HepG2 (cell line): ENCODE results near the gene ZNF23. TPM values are rescaled to one million over a fixed set of nuclear protein-coding genes. Genes with fewer than 3 reads are reported as not detected.

Source experiments
- ATAC-seq: fragments of 200-7000 bp; cut with Tn5 transposase; 3 replicates; pipeline ENCODE4 v1.9.1; 2020; ENCODE audit warnings: mild to moderate bottlenecking, moderate library complexity
- BruUV-seq: library from RNA; stranded (reverse); fragments of 400-500 nt; replicated peaks from 2 replicates; lab custom pipeline; 2021; lab: Mats Ljungman, UMichigan
- CTCF ChIA-PET: fragments of 300-600 bp; formaldehyde crosslinking; extraction: SDS; loops from one replicate; lab custom pipeline; 2021; ENCODE audit warnings: low total read pairs, inconsistent platforms, low intra/inter-chr PET ratio; lab: Yijun Ruan, JAX
- POLR2A ChIA-PET: fragments of 350-600 bp; sonication (Branson Sonifier 250); formaldehyde crosslinking; loops from one replicate; lab custom pipeline; 2020; ENCODE audit warnings: antibody characterized with exemption, inconsistent platforms; lab: Yijun Ruan, JAX
- DNase-seq: peaks from one replicate; pipeline ENCODE4 v3.0.0-alpha.2; 2015; ENCODE audit warnings: low spot score
- FAIRE-seq: peaks from 3 replicates; lab custom pipeline; 2011; peaks lifted over from hg19 to GRCh38; lab: Jason Lieb, UNC
- H2AFZ ChIP-seq: one replicate; pipeline ENCODE4 v1.6.1; 2011; ENCODE audit warnings: low read length, inconsistent platforms
- H3K27ac ChIP-seq: fragments of 300-600 bp; 3 replicates; pipeline ENCODE4 v1.8.0; 2011; ENCODE audit warnings: mixed run types, mild to moderate bottlenecking, mixed read lengths, low read length, inconsistent platforms; ENCODE audit not compliant: insufficient read depth; ENCODE audit errors: extremely low read length
- H3K27me3 ChIP-seq, 2 experiments: fragments of 200-600 bp in 1 of 2; 2 replicates in 1 of 2; 3 replicates in 1 of 2; pipeline versions ENCODE4 v1.6.0 to v1.8.0; 2011; ENCODE audit warnings: low read length in 2 of 2, mild to moderate bottlenecking in 2 of 2, moderate library complexity in 2 of 2, inconsistent platforms in 1 of 2; ENCODE audit not compliant: insufficient read depth in 2 of 2, control insufficient read depth in 1 of 2
- H3K36me3 ChIP-seq, 2 experiments: fragments of 200-600 bp in 1 of 2; replicated peaks in 1 of 2; 2 replicates in 1 of 2; 3 replicates in 1 of 2; pipeline versions ENCODE4 v1.5.1 to v1.8.0; 2011; ENCODE audit warnings: low read length in 2 of 2, inconsistent platforms in 1 of 2; ENCODE audit not compliant: insufficient read depth in 2 of 2, control insufficient read depth in 1 of 2
- H3K4me1 ChIP-seq: 2 replicates; pipeline ENCODE4 v1.5.1; 2012; ENCODE audit warnings: low read length, inconsistent platforms; ENCODE audit not compliant: insufficient read depth
- H3K4me2 ChIP-seq: 2 replicates; pipeline ENCODE4 v1.6.0; 2011; ENCODE audit warnings: low read depth, low read length, inconsistent platforms
- H3K4me3 ChIP-seq, 3 experiments: fragments of 200-600 bp in 1 of 3; sonication (generic), shearing (Covaris generic) in 1 of 3; replicated peaks in 1 of 3; 2 replicates each; pipeline ENCODE4 v1.5.1; 2011 to 2016; ENCODE audit warnings: low read length in 3 of 3, inconsistent platforms in 2 of 3, low read depth in 2 of 3, mild to moderate bottlenecking in 2 of 3, control low read depth in 1 of 3, mixed read lengths in 1 of 3; ENCODE audit not compliant: insufficient read depth in 1 of 3
- H3K79me2 ChIP-seq: one replicate; pipeline ENCODE4 v1.6.1; 2011; ENCODE audit warnings: low read length, inconsistent platforms; ENCODE audit not compliant: insufficient read depth
- H3K9ac ChIP-seq: 2 replicates; pipeline ENCODE4 v1.6.0; 2011; ENCODE audit warnings: mild to moderate bottlenecking, low read depth, low read length, inconsistent platforms; ENCODE audit not compliant: insufficient read depth
- H3K9me3 ChIP-seq: 2 replicates; pipeline ENCODE4 v1.5.1; 2012; ENCODE audit warnings: mild to moderate bottlenecking, low read length
- H4K20me1 ChIP-seq: 2 replicates; pipeline ENCODE4 v1.6.0; 2011; ENCODE audit warnings: inconsistent platforms, mild to moderate bottlenecking, low read length, moderate library complexity; ENCODE audit not compliant: insufficient read depth
- CREB1 ChIP-seq, 2 experiments: fragments of 450-650 bp in 1 of 2; IDR thresholded peaks; 2 replicates each; pipeline ENCODE4 v1.6.1; 2016 to 2017; ENCODE audit warnings: control low read depth in 1 of 2, mild to moderate bottlenecking in 1 of 2, missing compliant biosample characterization in 1 of 2, missing genetic modification characterization in 1 of 2
- ELF3 ChIP-seq: IDR thresholded peaks from 2 replicates; pipeline ENCODE4 v1.6.1; 2016; ENCODE audit warnings: missing genetic modification reagents, missing compliant biosample characterization
- IKZF4 ChIP-seq: sonication (generic); formaldehyde crosslinking; IDR thresholded peaks from 2 replicates; pipeline ENCODE4 v1.5.1; 2020; ENCODE audit warnings: borderline replicate concordance, mild to moderate bottlenecking, low read depth, missing genetic modification reagents; ENCODE audit errors: not compliant biosample characterization
- NCOR1 ChIP-seq: fragments of 200-600 bp; sonication (generic); IDR thresholded peaks from 2 replicates; pipeline ENCODE4 v1.7.0; 2017; ENCODE audit warnings: antibody characterized with exemption, low read length, borderline replicate concordance
- NFYB ChIP-seq: sonication (generic); formaldehyde crosslinking; IDR thresholded peaks from 2 replicates; pipeline ENCODE4 v1.4.0; 2020; ENCODE audit warnings: missing genetic modification reagents
- SAFB2 ChIP-seq: sonication (generic); formaldehyde crosslinking; IDR thresholded peaks from 2 replicates; pipeline ENCODE4 v1.5.1; 2020; ENCODE audit warnings: missing genetic modification reagents, low read depth, mild to moderate bottlenecking, borderline replicate concordance
- SIX4 ChIP-seq: sonication (generic); formaldehyde crosslinking; IDR thresholded peaks from 2 replicates; pipeline ENCODE4 v1.4.0; 2020; ENCODE audit warnings: missing genetic modification reagents
- TBL1XR1 ChIP-seq: fragments of 150-350 bp; IDR thresholded peaks from 2 replicates; pipeline ENCODE4 v1.6.1; 2014; ENCODE audit warnings: borderline replicate concordance, low read length; ENCODE audit not compliant: partially characterized antibody
- ZNF121 ChIP-seq: sonication (generic); formaldehyde crosslinking; IDR thresholded peaks from 2 replicates; pipeline ENCODE4 v1.5.0; 2020; ENCODE audit warnings: mild to moderate bottlenecking, missing genetic modification reagents
- ZNF232 ChIP-seq: sonication (generic); formaldehyde crosslinking; IDR thresholded peaks from 2 replicates; pipeline ENCODE4 v1.4.0; 2020; ENCODE audit warnings: missing genetic modification reagents, borderline replicate concordance
- ZNF30 ChIP-seq: sonication (generic); formaldehyde crosslinking; IDR thresholded peaks from 2 replicates; pipeline ENCODE4 v1.5.0; 2020; ENCODE audit warnings: mild to moderate bottlenecking, missing genetic modification reagents
- ZNF7 ChIP-seq: IDR thresholded peaks from 2 replicates; pipeline ENCODE4 v1.6.1; 2016; ENCODE audit warnings: missing biosample characterization, missing genetic modification reagents
- ZNF761 ChIP-seq: sonication (generic); formaldehyde crosslinking; conservative IDR thresholded peaks from 2 replicates; pipeline ENCODE4 v1.4.0; 2020; ENCODE audit warnings: mild to moderate bottlenecking, missing genetic modification reagents
- WGBS: methylation state at CpG from one replicate; pipeline ENCODE4 v1.1.6; 2017; ENCODE audit warnings: low lambda C conversion rate; 5-methylcytosine and 5-hydroxymethylcytosine counted together
- in situ Hi-C: cut with HindIII; loops from 2 replicates; pipeline ENCODE4 v1.10.0; 2017; ENCODE audit warnings: low pct_unique_long_range_greater_than_20kb; ENCODE audit not compliant: extremely low pct_ligation_motif_present
- intact Hi-C: fragments of 100-400 bp; cut with micrococcal nuclease; formaldehyde crosslinking; loops from one replicate; pipeline ENCODE4 v1.10.0; 2022; ENCODE audit not compliant: unreplicated experiment
- polyA plus RNA-seq, 8 experiments: library from polyadenylated mRNA; depleted of rRNA in 3 of 8; stranded (reverse) in 7 of 8; unstranded in 1 of 8; fragments of >200 nt; fragmentation: Illumina TruSeq in 4 of 8; extraction: Trizol in 4 of 8; gene quantifications; 2 replicates each; pipeline versions ENCODE4 v1.2.1 to v1.2.3, GENCODE V29; 2011 to 2016; ENCODE audit warnings: low read depth in 4 of 8, missing spikeins in 1 of 8, mixed read lengths in 1 of 8; ENCODE audit not compliant: insufficient read depth in 1 of 8
- total RNA-seq, 5 experiments: library from RNA; depleted of rRNA; stranded (reverse); fragments of >200 nt; fragmentation: Illumina TruSeq; extraction: Trizol; gene quantifications; 2 replicates each; pipeline ENCODE4 v1.2.3, GENCODE V29; 2016; ENCODE audit warnings: low read depth in 1 of 5
- TF ChIP-seq, protein P1 (sequence below): sonication (generic); formaldehyde crosslinking; IDR thresholded peaks from 2 replicates; pipeline ENCODE4 v1.8.1; 2022; ENCODE audit warnings: low read depth, mild to moderate bottlenecking, missing genetic modification reagents

Gene ZNF23
- total and polyA plus RNA-seq, 2 of the 13 experiments (the other 11 are each of a cell fraction or from before 2014, with no cell fraction given), result 8.6 to 12.2 TPM

DNA sequence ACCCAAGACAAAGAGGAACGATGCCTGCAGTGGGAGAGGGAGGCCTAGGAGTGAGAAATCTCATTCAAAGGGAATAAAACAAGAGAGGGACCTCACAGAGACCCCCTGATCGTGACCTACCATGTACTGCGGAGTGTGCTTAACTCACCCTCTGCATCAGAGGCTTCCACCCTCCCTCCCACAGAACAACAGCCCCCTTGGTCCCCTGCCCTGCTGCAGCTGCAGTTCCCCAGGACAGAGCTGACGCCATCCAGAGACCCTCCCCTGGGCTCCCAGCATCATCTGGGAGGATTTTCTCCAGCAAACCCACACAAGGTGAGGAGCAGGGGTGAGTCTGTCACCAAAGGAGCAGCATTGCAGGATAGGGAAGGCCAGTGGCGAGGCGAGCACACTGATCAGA, 60.0 kb downstream of the ZNF23 start:
- Histone ChIP-seq H3K4me1 (peaks cover under 1% of the 10 kb centered on the region; the same call in 1 of the 2 replicates), H3K9ac (no peak overlapping the region), H2AFZ (no peak overlapping the region), H3K4me2 (no peak overlapping the region), H3K4me3 (no peak overlapping the region), H3K27me3 (peaks cover 8 to 70% of the 10 kb centered on the region in 2 experiments), H3K9me3 (no peaks in the 10 kb centered on the region), H3K27ac (no peak overlapping the region), H4K20me1 (no peaks in the 10 kb centered on the region), H3K36me3 (no peaks in the 10 kb centered on the region), H3K79me2 (no peaks in the 10 kb centered on the region)
- in situ Hi-C loops, result no loop called here
- WGBS, result 20% methylated on average over 6 of the region's 6 CpGs
- intact Hi-C loops, result no loop called here
- ATAC-seq (no peak), FAIRE-seq (no peak), DNase-seq (no peak)
- CTCF ChIA-PET, result no interaction called here
- BruUV-seq, result no TSS peak
- POLR2A ChIA-PET, result no interaction called here
- TF ChIP-seq NCOR1, result no peak
- no peak for TF ChIP-seq SAFB2 (CRISPR knock-in tag)
- no peak for TF ChIP-seq ZNF761 (CRISPR knock-in tag)
- TF ChIP-seq SIX4 (CRISPR knock-in tag), result no peak
- no peak for TF ChIP-seq ZNF30 (CRISPR knock-in tag)
- TF ChIP-seq IKZF4 (CRISPR knock-in tag), result no peak
- TF ChIP-seq ZNF7 (CRISPR knock-in tag), result no peak
- TF ChIP-seq NFYB (CRISPR knock-in tag), result no peak
- TF ChIP-seq, protein P1, sequence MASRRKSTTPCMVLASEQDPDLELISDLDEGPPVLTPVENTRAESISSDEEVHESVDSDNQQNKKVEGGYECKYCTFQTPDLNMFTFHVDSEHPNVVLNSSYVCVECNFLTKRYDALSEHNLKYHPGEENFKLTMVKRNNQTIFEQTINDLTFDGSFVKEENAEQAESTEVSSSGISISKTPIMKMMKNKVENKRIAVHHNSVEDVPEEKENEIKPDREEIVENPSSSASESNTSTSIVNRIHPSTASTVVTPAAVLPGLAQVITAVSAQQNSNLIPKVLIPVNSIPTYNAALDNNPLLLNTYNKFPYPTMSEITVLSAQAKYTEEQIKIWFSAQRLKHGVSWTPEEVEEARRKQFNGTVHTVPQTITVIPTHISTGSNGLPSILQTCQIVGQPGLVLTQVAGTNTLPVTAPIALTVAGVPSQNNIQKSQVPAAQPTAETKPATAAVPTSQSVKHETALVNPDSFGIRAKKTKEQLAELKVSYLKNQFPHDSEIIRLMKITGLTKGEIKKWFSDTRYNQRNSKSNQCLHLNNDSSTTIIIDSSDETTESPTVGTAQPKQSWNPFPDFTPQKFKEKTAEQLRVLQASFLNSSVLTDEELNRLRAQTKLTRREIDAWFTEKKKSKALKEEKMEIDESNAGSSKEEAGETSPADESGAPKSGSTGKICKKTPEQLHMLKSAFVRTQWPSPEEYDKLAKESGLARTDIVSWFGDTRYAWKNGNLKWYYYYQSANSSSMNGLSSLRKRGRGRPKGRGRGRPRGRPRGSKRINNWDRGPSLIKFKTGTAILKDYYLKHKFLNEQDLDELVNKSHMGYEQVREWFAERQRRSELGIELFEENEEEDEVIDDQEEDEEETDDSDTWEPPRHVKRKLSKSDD, result no peak
- no peak for TF ChIP-seq CREB1 (IDR thresholded peaks at IDR 0.05)
- no peak for TF ChIP-seq CREB1 (CRISPR knock-in tag; IDR thresholded peaks at IDR 0.05)
- TF ChIP-seq ELF3 (CRISPR knock-in tag), result no peak
- no peak for TF ChIP-seq TBL1XR1
- TF ChIP-seq ZNF232 (CRISPR knock-in tag), result no peak
- no peak for TF ChIP-seq ZNF121
